ENCODE measurements around the gene UMODL1.
"Not testable (repeated sequence)": the region's sequence is repeated elsewhere in the genome, so short reads cannot be mapped to it uniquely, and the experiment has no call there.

GRCh38 chr21:42077685-42078238, 6.6 kb downstream of the UMODL1 start:
- TF ChIP-seq CTCF (IDR thresholded peaks at IDR 0.05; ENCODE audit: borderline replicate concordance, extremely low read depth, low read length, poor library complexity, severe bottlenecking); EZH2 (IDR thresholded peaks at IDR 0.05; ENCODE audit: borderline replicate concordance, low read depth, low read length, severe bottlenecking): not testable (repeated sequence)
